D341Med (cell line): ENCODE measurements around the gene TSGA10IP.

Source experiments
- DNase-seq: peaks from one replicate; pipeline ENCODE4 v3.0.0; 2012; ENCODE audit warnings: low spot score

Gene TSGA10IP

DNA sequence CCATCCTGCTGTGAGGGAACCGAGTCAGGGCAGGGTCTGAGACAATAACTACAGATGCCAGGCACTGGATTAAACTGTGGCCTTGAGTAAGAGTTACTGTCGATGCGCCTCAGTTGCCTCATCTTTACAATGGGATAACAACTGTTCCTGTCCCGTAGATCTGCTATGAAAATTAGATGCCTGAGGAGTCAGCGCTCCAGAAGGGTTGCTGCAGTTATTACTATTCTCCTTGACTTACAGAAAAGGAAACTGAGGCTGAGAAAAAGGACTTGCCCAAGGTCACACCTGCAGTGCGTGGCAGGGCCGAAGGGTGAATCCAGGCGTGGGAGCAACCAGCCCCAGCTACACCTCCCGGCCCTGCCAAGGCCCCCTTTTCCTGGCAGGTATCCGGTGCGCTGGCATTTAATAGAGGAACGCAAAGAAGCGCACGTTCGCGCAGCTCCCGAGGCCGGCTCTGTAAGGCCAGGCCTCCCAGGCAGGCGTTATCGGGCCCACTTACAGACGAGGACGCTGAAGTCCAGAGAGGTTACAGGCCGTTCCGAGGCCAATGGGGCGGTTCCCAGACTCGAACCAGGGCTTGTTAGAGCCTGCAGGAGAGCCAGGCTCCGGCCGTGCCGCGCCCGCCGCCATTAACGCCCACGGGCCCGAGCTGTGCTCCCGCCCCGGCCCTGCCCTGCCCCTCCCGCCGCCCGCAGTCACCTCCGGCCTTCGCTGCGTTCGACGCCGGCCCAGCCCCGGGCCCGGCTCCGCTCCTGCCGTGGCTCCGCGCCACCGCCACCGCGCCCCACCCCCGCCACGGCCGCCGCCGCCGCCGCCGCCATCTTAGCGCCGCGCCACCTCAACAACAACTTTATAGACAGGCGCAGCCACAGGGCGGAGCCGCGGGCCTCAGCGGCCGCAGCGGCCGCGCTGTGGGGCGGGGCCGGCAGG lies 26.8 kb upstream of the TSGA10IP start, which contains the start of gene C11orf68:
Gene C11orf68, minus strand, starts transcription at position 852 of the 930 bp plus-strand sequence. Its CDS starts 31 bp downstream, at position 821.
- no peak for DNase-seq

DNA sequence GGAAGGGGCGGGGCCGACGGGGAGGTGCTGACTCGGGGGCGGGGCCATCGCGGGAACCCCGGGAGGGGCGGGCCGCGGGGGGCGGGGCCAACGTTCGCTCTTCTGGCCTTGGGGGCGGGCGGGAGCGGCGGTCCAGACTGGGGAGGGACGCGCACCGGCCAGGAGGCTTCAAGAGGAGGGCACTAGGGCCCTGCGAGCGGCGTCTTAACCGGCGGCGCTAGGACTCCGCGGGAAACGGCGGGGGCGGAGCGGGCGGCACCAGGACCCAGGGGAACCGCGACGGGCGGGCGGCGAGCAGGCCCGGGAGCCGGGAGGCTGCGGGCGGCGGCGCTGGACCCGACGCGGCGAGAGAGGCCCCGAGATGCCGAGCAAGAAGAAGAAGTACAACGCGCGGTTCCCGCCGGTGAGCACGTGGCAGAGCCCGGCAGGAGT lies 26.1 kb upstream of the TSGA10IP start, which contains the start of gene DRAP1:
Gene DRAP1, plus strand, starts transcription at position 286 of the 432 bp plus-strand sequence. Its CDS starts 76 bp downstream, at position 362.
- DNase-seq = peak; percentile 99

DNA sequence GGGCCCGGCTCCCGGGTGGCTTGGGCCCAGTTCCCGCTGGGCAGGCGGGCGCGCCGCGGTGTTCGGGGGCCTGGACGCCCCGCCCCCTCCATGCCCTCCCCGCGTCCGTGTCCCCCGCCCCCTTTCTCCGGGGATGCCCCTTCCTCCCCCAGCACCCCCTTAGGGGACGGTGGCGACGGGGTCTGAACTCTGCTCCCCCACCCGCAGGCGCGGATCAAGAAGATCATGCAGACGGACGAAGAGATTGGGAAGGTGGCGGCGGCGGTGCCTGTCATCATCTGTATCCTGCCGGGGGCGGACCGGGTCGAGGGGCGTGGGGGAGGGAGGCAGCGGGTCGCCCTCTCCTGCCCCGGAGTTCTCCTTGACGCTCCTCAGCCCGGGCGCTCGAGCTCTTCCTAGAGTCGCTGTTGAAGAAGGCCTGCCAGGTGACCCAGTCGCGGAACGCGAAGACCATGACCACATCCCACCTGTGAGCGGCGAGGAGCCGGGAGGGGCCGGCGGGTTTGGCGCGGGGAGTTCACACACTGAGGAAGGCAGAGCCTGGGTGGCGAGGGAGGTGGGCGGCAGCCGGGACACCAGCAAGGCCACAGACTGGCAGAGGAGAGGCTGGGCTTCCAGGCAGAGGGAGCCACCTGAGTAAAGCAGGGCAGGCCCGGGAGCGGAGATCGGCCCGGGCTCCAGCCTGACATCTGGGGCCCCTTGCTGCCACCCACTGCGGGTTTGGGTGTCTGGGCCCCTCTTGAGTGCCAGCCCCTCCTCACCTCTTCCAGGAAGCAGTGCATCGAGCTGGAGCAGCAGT lies 25.5 kb upstream of the TSGA10IP start:
- DNase-seq = no peak

DNA sequence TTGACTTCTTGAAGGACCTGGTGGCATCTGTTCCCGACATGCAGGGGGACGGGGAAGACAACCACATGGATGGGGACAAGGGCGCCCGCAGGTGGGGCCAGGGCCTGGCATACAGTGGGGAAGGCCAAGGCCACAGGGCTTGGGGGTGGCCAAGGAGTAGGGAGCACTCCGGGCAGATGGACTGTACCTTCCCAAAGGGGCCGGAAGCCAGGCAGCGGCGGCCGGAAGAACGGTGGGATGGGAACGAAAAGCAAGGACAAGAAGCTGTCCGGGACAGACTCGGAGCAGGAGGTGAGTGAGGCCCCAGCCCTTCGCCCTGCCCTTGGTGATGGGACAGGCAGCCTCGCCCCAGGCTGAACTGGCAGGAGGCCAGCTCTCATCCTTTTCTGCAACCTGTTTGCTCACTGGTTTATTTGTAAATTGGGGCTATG lies 24.9 kb upstream of the TSGA10IP start:
- DNase-seq = no peak

DNA sequence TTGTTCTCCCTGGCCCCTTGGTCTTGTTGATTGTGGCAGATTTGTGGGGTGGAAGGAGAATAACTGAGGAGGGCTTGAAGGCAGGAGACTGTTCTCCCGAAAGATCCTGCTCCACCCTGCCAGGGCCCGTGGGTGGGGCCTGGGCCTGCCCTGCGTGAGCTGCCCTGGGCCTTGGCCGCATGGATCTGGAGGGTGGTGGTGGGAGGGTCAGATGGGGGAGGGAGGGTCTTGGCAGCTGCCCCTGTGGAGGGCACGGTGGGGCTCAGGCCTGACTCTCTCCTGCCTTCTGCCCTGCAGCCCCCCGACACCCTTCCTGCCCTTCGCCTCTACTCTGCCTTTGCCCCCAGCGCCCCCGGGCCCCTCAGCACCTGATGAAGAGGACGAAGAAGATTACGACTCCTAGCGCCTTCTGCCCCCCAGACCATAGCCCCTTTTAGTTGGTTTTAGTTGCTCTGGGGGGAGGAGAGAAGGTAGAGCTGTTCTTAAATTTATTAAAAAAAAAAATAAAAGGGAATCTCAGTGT lies 24.2 kb upstream of the TSGA10IP start:
- DNase-seq = no peak

DNA sequence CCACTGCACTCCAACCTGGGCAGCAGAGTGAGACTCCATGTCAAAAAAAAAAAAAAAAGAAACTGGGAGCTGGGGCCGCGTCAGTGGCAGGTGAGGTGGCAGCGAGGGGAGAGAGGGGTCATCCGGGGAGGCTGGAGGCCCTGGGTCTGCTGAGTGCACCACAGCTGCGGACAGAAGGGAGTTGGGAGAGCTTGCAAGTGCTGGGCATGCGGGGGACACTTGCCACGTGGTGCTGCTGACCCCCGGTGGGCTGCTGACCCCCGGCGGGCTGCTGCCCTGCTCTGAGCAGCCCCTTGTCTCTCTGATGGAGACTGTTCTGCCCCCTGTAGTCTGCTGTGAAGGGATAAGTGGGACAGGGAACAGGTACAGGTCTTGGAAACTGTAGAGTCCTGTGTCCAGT lies 23.4 kb upstream of the TSGA10IP start:
- no peak for DNase-seq

DNA sequence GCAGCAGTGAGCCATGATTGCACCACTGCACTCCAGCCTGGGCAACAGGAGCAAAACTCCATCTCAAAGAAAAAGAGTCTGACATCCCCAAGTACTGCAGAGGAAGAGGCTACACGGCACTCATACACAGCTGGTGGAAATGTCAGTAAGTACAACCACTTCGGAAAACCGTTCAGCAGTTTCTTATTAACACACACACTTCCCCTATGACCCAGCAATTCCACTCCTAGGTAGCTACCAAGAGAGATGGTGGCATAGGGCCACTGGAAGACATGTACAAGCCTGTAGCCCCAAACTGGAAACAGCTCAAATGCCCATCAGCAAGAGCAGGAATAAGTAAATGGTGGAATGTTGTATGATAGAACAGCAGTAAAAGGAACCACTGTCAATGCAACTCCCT lies 22.7 kb upstream of the TSGA10IP start:
- no peak for DNase-seq

DNA sequence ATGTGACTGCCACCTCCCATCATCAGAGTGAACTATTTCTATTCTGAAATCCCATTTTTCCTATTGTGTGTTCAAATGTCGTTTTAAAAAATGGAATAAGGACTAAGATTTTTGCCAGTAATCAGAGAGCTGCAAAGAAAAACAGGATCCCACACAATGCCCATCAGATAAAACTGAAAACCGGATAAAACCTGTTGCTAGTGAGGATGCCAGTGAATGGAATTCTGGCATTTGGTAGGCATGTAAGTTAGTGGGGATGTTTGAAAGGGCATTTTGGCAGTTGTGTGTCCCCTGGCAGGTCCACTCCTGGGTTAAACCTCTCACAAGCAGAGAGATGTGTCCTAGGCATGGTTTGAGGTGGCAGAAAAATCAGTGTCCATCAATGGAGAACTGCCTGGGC lies 19.9 kb upstream of the TSGA10IP start:
- no peak for DNase-seq

DNA sequence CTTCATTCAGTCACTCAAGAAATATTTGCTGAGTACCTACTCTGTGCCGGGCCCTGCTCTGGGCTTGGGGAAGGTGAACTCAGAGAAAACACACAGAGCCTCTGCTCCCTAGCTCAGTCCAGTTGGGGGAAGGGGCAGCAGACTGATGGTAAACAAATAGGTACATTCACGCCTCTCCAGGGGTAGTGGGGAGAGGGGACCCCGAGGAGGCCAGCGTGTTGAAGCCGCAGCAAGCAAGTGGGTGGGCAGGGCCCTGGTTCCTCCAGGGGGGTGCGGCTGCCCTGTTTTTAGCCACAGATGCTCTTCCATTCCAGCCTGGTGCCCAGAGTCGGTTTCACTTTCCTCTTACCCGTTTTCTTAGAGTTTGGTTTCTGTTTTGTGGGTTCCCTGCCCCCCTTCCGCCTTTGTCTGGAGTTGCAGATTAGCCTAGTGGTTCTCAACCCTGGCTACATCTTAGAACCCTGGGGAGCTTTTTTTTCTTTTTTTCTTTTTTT lies 17.3 kb upstream of the TSGA10IP start:
- DNase-seq = peak; percentile 23

DNA sequence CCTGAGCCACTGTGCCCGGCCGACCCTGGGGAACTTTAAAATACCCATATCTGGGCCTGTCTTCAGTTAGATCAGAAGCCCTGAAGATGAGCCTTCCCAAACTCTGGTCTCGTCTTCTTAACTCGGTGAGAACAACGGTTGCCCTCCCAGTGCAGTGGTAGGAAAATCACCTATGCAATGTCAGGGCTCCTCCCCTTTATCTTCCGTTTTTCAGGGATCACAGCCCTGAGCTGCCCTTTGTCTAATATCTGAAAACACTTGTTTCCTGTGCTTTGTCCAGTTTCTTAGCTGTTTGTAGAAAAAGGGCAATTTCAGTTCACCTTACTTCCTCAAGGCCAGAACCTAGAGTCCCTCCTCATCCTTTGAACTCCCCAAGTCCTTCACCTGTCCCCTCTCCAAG lies 16.6 kb upstream of the TSGA10IP start:
- no peak for DNase-seq

DNA sequence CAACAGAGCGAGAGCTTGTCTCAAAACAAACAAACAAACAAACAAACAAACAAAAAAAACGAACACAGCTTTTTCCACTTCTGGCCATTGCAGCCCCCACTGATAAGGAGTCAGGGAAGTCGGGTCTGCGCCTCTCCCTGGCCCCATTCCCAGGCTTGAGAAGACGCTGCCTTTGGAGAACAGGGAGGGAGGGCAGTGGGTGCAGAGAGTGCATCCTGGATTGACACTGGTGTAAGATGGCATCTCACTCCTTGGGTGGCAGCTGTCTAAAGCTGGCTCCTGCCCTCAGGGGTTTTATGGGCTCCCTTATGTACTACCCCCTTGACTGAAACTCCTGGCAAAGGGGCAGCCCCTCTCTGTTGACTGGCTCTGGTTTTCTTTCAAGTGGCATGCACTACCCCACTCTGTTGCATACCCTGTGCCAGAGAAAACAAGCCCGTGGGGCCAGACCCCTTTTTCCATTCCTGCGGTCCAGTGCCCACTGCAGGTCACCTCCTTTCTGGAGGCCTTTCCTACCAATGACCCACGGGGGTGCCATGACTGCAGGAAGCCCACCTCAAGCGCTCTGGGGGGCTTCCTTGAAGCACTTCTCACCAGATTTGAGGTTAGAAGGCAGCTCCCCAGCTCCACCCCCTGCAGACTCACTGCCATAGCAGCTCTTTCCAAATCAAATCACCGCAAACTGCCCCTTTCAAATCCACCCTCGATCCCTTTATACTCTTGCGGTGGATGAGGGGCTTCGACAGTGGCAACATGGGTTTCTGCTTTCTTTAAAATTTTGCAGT lies 13.3 kb upstream of the TSGA10IP start:
- no peak for DNase-seq

DNA sequence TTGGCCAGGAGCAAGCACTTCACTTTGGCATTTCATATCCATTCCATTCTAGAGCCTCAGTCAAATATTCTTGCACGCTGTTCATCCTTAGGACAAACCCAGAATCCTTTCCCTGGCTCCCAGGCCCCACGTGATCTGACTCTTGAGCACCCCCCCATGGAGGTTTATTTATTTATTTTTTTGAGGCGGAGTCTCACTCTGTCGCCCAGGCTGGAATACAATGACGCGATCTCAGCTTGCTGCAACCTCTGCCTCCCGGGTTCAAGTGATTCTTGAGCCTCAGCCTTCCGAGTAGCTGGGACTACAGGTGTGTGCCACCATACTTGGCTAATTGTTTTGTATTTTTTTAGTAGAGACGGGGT lies 12.7 kb upstream of the TSGA10IP start:
- DNase-seq = no peak

DNA sequence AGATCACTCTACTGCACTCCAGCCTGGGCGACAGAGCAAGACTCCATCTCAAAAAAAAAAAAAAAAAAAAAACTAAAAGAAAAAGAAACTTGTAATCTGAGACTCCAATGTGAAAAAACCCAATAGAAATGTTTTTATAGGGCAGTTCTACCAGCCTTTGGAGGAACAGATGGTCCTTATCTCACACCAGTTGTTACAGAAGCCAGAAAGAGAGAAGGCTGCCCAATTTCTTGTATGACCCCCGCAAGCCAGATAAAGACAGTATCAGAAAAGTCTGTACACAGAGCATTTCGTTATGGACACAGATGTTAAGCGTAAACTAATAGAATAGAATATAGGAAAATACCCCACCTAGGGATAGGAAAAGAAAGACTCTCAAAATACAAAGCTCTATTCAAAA lies 11.3 kb upstream of the TSGA10IP start:
- DNase-seq = no peak

DNA sequence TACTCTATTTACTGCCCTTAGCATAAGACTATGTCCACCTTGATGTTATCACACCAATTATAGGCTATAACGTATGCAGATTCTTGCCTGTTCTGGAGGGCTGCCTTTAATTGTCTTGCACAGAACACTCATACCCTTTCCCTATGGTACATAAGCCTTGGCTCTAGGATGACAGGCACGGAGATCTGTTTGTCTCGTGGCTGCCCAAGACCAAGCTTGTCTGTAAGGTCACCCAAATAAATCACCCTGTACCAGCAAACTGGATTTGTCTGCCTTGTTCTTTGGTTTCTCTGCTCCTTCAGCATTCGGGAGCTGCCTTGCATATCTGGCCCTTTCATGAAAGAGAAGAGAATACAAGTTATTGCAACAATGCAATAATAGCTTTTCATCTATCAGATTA lies 7.5 kb upstream of the TSGA10IP start:
- no peak for DNase-seq

DNA sequence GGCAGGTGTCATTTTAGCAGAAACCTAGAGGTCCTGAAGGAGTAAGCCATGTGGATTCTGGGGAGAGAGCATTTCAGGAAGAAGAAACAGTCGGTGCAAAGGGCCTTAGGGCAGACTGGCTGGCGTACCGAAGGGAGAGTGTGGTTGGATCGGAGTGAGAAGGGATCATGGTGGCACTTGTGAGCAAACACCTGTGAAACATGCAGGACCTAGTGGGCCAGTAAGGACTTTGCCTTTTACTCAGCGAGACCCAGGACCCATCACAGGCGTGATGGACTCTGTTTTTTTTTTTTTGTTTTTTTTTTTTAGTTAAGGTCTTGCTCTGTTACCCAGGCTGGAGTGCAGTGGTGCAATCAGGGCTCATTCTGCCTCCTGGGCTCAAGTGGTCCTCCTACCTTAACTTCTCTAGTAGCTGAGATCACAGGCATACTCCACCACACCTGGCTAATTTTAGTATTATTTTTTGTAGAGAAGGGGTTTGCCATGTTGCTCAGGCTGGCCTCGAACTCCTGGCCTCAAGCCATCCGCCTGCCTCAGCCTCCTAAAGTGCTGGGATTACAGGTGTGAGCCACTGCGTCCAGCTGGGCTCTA lies 3.5 kb upstream of the TSGA10IP start:
- no peak for DNase-seq

DNA sequence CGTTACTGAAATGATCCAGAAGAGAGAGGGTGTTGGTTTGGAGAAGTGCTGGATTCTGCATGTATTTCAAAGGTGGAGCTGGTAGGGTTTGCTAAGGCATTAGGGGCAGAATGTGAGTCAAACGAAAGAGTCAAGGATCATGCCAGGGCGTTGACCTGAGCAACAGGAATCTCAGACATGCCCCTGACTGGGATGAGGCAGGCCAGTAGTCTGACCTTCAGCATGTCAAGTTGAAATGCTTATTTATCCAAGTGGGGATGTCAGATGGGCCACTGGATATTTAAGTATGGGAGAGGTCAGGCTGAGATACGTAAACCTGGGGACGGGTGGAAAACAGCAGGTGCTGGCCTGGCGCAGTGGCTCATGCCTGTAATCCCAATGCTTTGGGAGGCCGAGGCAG lies 2.7 kb upstream of the TSGA10IP start:
- DNase-seq = no peak

DNA sequence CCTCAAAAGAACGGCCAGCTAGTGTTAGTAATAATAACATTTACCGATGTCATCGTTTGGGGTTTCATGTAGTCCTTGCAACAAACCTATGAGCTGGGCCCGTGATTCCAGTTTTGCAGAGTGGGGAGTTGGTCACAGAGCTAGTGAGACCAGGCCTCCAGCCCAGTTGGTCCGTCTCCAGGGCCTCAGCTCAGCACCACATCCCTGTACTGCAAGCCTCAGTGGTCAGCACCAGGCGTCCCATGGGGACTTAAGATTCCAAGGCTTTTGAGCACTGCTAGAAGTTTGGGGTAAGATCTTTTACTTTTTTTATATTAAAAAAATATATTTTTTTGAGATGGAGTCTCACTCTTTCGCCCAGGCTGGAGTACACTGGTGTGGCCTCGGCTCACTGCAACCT lies 1.1 kb upstream of the TSGA10IP start:
- DNase-seq = no peak

DNA sequence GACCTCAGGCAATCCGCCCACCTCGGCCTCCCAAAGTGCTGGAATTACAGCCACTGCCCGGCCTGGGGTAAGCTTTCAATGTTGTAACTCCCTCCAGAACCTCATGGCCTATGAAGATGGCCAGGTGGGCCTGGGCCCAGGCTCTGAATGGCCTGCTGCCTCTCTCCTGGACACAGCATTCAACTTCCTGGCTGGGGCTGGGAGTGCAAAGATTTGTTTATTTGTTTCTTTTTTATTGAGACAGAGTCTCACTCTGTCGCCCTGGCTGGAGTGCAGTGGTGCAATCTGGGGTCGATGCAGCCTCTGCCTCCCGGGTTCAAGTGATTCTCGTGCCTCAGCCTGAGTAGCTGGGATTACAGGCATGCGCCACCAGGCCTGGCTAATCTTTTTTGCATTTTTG lies 513 bp upstream of the TSGA10IP start:
- no peak for DNase-seq

DNA sequence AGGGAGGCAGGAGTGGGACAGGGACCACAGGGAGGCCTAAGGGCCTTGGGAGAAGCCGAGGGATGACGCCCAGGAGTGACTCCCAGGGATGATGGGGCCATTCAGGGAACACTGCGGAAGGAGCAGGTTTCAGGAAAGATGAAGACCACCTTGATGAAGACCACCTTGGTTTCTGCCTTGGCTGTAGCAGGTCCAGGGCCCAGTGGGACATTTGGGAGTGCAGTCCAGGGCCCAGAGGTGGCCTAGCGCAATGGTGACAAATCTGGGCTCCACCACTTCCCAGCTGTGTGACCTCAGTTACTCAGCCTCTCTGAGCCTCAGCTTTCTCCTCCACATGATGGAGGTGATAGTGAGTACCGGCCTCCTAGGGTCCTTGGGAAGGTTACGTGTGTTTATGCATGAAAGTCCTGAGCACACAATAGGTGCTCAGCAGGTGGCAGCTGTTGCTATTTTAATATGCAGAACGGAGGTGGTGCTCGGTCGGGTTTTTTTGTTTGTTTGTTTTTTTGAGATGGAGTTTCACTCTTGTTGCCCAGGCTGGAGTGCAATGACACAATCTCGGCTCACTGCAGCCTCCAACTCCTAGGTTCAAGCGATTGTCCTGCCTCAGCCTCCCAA lies 770 bp downstream of the TSGA10IP start:
- no peak for DNase-seq

DNA sequence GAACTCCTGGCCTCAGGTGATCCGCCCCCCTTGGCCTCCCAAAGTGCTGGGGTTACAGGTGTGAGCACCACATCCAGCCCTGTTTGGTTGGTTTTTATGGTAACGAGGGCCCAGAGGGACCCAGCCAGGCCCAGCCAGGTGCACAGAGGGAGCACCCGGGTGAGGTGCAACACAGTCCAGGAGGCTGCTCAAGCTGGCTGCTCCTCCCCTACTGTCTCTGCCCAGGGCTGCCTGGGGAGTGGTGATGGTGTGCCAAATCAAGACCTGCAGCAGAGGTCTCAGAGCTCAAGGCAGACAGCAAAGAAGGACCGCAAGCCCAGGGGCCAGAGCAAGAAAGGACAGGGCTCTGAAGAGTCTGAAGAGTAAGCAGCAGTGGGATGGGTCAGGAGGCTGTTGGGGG lies 1.4 kb downstream of the TSGA10IP start:
- no peak for DNase-seq

DNA sequence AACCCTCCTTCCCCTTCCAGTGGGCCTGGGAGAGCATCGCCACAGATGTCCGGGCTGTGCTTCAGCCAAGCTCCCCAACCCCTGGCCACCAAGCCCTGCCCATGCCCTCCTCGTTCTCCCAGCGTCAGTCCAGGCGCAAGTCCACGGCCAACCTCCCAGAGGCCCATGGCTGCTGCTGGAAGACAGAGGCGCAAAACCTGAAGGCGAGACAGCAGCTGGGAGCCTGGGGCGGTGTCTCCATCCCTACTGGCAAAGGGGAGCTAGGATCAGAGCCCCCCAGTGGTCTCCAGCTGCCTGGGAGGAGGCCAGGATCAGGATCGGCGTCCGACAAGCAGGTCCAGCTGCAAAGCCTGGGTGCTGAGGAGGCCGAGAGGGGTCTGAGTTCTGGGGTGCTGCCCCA lies 1.9 kb downstream of the TSGA10IP start:
- DNase-seq = no peak
